DMS79 treated with DMSO at 0.1 percent for 48 hours (cell line): ENCODE measurements around the gene UROC1.

ENCODE experiments used
- DNase-seq: peaks from one replicate; lab custom pipeline; 2025; lab: John Stamatoyannopoulos, UW

UROC1 gene

GRCh38 chr3:126517291-126517951, at the start of gene UROC1:
UROC1 (minus strand) TSS chr3:126517773; CDS start chr3:126517719, 54 bp downstream.
- DNase-seq: no peak

- DNase-seq: no peak
Measured at GRCh38 chr3:126562737-126563276, 45.2 kb upstream of the UROC1 start.

- no peak for DNase-seq
Measured at GRCh38 chr3:126558336-126559071, 40.9 kb upstream of the UROC1 start, which contains the start of gene C3orf22. C3orf22 (minus strand) TSS chr3:126558932; CDS start chr3:126553390, 5,542 bp downstream.

- no peak for DNase-seq
Measured at GRCh38 chr3:126557761-126558160, 40.2 kb upstream of the UROC1 start.

- no peak for DNase-seq
Measured at GRCh38 chr3:126557415-126557745, 39.8 kb upstream of the UROC1 start.

- no peak for DNase-seq
Measured at GRCh38 chr3:126556637-126557414, 39.3 kb upstream of the UROC1 start.

GRCh38 chr3:126555795-126556636, 38.4 kb upstream of the UROC1 start:
- DNase-seq: no peak

GRCh38 chr3:126554560-126555525, 37.3 kb upstream of the UROC1 start:
- no peak for DNase-seq

GRCh38 chr3:126553284-126554084, 35.9 kb upstream of the UROC1 start:
- DNase-seq: no peak

GRCh38 chr3:126552688-126553283, 35.2 kb upstream of the UROC1 start:
- DNase-seq: no peak

- peak; percentile 5 for DNase-seq
Measured at GRCh38 chr3:126551839-126552687, 34.5 kb upstream of the UROC1 start.

- DNase-seq: no peak
Measured at GRCh38 chr3:126551121-126551838, 33.7 kb upstream of the UROC1 start.

- no peak for DNase-seq
Measured at GRCh38 chr3:126550488-126551051, 33.0 kb upstream of the UROC1 start.

GRCh38 chr3:126549861-126550487, 32.4 kb upstream of the UROC1 start:
- DNase-seq: no peak

GRCh38 chr3:126548556-126549466, 31.2 kb upstream of the UROC1 start:
- DNase-seq: no peak

GRCh38 chr3:126547721-126548120, 30.1 kb upstream of the UROC1 start:
- no peak for DNase-seq
